ENCODE measurements around the gene SYNM.

The SYNM gene

GRCh38 chr15:99170476-99171065, 65.7 kb downstream of the SYNM start:
- no peak for DNase-seq

- no peak for DNase-seq
Observed at GRCh38 chr15:99172171-99172570, 67.3 kb downstream of the SYNM start.

GRCh38 chr15:99172989-99173388, 68.1 kb downstream of the SYNM start:
- no peak for DNase-seq

GRCh38 chr15:99174567-99175395, 69.9 kb downstream of the SYNM start:
- DNase-seq, result no peak

DNA sequence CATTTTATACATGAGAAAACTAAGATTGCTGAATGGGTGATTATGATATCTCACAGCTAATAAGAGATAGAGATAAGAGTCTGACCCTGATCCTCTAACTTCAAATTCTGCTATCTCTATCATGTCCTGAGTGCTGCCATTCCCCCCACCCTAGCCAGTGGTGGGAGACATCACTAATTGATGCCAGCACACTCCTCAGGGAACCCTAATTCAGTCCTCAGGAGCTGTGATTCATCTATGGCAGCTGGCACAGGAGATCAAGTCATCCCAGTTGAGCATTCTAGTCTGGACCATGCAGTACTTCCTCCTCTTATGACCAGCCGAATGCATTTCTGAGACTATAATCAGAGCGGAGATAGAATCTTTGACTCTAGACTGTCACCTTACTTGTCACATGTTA, 71.9 kb downstream of the SYNM start:
- DNase-seq, result no peak

- no peak for DNase-seq
Observed at GRCh38 chr15:99177679-99178078, 72.8 kb downstream of the SYNM start.

- DNase-seq, result no peak
Observed at GRCh38 chr15:99180086-99180963, 75.4 kb downstream of the SYNM start.

DNA sequence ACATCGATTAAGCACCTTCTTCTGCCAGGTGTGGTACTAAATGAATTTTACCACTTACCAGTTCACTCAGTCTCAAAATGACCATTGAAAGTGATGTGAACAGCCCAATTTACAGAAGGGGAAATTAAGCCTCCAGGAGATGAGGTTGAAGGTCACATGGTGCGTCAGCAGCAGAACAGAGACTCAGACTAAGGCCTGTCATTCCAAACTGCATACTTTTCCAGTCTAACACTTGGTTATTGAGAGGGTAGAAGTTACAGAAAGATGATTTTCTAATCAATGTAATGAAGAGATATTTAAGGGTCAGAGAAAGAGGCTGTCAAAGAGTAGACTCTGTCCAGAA, 76.1 kb downstream of the SYNM start:
- DNase-seq, result no peak

- DNase-seq, result no peak
Observed at GRCh38 chr15:99181545-99181971, 76.7 kb downstream of the SYNM start.

DNA sequence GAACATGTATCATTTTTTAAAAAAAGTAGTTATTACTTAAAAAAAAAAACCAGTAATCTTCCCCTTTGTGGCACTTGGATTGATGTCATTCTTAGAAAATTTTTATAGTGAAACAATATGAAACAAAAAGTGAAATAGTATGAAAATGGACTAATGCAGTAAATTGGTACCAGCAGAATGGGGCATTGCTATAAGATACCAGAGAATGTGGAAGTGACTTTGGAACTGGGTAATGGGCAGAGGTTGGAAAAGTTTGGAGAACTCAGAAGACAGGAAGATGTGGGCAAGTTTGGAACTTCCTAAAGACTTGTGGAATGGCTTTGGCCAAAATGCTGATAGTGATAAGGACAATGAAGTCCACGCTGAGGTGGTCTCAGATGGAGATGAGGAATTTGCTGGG, 77.9 kb downstream of the SYNM start:
- no peak for DNase-seq
